ENCODE results near the gene PDE7B. TPM values are rescaled to one million over a fixed set of nuclear protein-coding genes. Genes with fewer than 3 reads are reported as not detected.

PDE7B gene
- total and polyA plus RNA-seq, 4 donors, result 0.26 to 3.7 (median 1.8) TPM

- ATAC-seq (ENCODE audit: insufficient read depth, low FRiP score) (no peak), DNase-seq (no peak)
- 81 to 100% methylated on average over 1 of the region's 1 CpG for WGBS, 2 donors
- Histone ChIP-seq H3K27ac (ENCODE audit: low read depth in 1 of 2, low read length in 1 of 2) (no peak overlapping the region), H3K27me3 (ENCODE audit: control insufficient read depth in 3 of 3, insufficient read depth in 3 of 3, low read length in 2 of 3) (no peaks in the 10 kb centered on the region), H3K9me3 (ENCODE audit: control insufficient read depth in 4 of 4, insufficient read depth in 3 of 4, low read length in 3 of 4) (no peaks in the 10 kb centered on the region), H3K4me1 (ENCODE audit: control insufficient read depth in 5 of 5, insufficient read depth in 5 of 5, low read length in 5 of 5) (peaks cover 0 to 13% (median 4%) of the 10 kb centered on the region in 5 donors), H3K4me3 (no peak overlapping the region), H3K9ac (ENCODE audit: insufficient read depth in 1 of 2, low read length in 2 of 2) (no peak overlapping the region), H3K36me3 (ENCODE audit: control insufficient read depth in 4 of 4, insufficient read depth in 4 of 4, low read length in 4 of 4) (no peaks in the 10 kb centered on the region)
- TF ChIP-seq, protein P1, sequence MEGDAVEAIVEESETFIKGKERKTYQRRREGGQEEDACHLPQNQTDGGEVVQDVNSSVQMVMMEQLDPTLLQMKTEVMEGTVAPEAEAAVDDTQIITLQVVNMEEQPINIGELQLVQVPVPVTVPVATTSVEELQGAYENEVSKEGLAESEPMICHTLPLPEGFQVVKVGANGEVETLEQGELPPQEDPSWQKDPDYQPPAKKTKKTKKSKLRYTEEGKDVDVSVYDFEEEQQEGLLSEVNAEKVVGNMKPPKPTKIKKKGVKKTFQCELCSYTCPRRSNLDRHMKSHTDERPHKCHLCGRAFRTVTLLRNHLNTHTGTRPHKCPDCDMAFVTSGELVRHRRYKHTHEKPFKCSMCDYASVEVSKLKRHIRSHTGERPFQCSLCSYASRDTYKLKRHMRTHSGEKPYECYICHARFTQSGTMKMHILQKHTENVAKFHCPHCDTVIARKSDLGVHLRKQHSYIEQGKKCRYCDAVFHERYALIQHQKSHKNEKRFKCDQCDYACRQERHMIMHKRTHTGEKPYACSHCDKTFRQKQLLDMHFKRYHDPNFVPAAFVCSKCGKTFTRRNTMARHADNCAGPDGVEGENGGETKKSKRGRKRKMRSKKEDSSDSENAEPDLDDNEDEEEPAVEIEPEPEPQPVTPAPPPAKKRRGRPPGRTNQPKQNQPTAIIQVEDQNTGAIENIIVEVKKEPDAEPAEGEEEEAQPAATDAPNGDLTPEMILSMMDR (IDR thresholded peaks at IDR 0.05; ENCODE audit: control extremely low read depth, extremely low read depth), result no peak
Measured at GRCh38 chr6:136012198-136012887, 160.8 kb downstream of the PDE7B start.

DNA sequence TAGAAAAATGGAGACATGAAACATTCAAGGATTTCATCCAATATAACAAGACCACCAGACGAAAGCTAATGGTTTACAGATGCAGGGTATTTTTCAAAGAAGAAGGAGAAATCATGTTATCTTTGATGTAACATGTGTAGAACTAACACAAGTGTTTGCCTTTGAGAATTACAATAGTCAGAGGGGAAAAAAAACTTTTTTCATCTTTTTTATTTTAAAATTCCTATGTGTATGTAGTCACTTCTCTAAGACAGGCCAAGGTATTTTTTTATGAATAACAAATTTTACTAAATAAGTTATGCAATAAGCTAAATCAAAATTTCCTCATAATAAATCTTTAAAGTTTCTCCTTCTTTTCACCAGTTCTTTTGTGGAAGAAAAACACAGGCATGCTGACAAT lies 161.4 kb downstream of the PDE7B start:
- DNase-seq, result no peak
- TF ChIP-seq, protein P1 (IDR thresholded peaks at IDR 0.05; ENCODE audit: control extremely low read depth, extremely low read depth), result no peak
- Histone ChIP-seq H3K27ac (ENCODE audit: low read depth in 1 of 2, low read length in 1 of 2) (no peak overlapping the region), H3K9me3 (ENCODE audit: control insufficient read depth in 4 of 4, insufficient read depth in 3 of 4, low read length in 3 of 4) (no peaks in the 10 kb centered on the region), H3K36me3 (ENCODE audit: control insufficient read depth in 4 of 4, insufficient read depth in 4 of 4, low read length in 4 of 4) (no peaks in the 10 kb centered on the region), H3K4me3 (no peak overlapping the region), H3K4me1 (ENCODE audit: control insufficient read depth in 5 of 5, insufficient read depth in 5 of 5, low read length in 5 of 5) (peaks cover 0 to 13% (median 4%) of the 10 kb centered on the region in 5 donors), H3K27me3 (ENCODE audit: control insufficient read depth in 3 of 3, insufficient read depth in 3 of 3, low read length in 2 of 3) (no peaks in the 10 kb centered on the region), H3K9ac (ENCODE audit: insufficient read depth in 1 of 2, low read length in 2 of 2) (no peak overlapping the region)
- WGBS, 2 donors, result 81 to 92% methylated on average over 1 of the region's 1 CpG
- ATAC-seq (ENCODE audit: insufficient read depth, low FRiP score), result no peak

DNA sequence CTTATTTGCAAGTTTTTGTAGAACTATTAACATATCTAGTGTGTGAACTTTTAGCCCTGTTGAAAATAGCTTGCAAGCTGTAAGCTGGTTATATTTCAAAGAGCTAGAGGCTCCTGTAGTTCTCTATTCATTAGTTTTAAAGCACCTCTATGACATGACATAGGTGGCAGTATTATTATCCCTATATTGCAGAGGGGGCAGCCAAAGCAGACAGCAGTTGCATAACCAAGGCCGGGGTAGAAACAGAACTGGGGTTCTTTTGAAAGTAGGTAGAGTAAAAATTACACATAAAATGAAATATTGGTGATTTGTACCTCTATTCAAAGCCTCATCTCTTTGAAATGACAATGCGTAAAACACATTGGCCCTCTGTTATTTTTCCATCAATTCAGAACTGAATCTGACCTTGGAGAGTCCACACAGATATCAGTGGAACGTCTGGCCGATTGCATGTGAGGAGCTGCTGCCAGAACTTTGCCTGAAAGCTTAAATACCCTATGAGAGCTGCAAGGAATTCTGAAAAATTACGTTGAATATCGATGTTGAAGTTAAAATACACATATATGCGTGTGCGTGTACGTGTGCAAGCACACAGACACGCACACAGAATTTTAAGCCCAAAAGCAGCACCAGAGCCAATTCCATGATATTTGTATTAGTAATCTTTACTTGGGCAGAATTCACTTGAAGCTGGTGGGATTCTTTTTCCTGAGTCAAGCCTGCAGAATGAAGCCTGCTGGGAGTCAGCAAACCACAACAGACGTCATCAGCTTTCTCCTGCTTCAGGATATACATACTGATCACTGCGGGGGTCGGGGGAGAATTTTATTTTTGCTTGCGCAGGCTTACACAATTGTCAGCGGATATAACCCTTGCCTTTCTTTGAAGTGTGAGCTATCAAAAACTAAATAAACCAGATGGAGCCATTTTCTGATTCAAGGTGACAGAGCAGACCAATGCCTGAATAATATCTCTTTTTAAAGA lies 163.2 kb downstream of the PDE7B start:
- H3K9ac ChIP-seq (ENCODE audit: insufficient read depth in 1 of 2, low read length in 2 of 2), result peak overlapping the region in 1 of 2 donors; percentile 20
- no peaks in the 10 kb centered on the region for H3K36me3 ChIP-seq (ENCODE audit: control insufficient read depth in 4 of 4, insufficient read depth in 4 of 4, low read length in 4 of 4)
- no peaks in the 10 kb centered on the region for H3K9me3 ChIP-seq (ENCODE audit: control insufficient read depth in 4 of 4, insufficient read depth in 3 of 4, low read length in 3 of 4)
- peaks cover 0 to 13% (median 4%) of the 10 kb centered on the region in 5 donors for H3K4me1 ChIP-seq (ENCODE audit: control insufficient read depth in 5 of 5, insufficient read depth in 5 of 5, low read length in 5 of 5)
- ATAC-seq (ENCODE audit: insufficient read depth, low FRiP score) (no peak), DNase-seq (peak; percentile 26 to 63 (median 50))
- WGBS, 2 donors, result 73 to 76% methylated on average over 15 of the region's 15 CpGs
- TF ChIP-seq, protein P1 (IDR thresholded peaks at IDR 0.05; ENCODE audit: control extremely low read depth, extremely low read depth), result no peak
- no peak overlapping the region for H3K4me3 ChIP-seq
- H3K27ac ChIP-seq (ENCODE audit: low read depth in 1 of 2, low read length in 1 of 2), result peak overlapping the region in 1 of 2 donors; percentile 29
- H3K27me3 ChIP-seq (ENCODE audit: control insufficient read depth in 3 of 3, insufficient read depth in 3 of 3, low read length in 2 of 3), result no peaks in the 10 kb centered on the region

Measured in lung (tissue), 12 donors.